Esophagus (tissue), 2 donors: ENCODE results near the gene NFKBIE. TPM values are rescaled to one million over a fixed set of nuclear protein-coding genes. Genes with fewer than 3 reads are reported as not detected.
A peak's percentile ranks its signal among the peaks of the same experiment; 100 is the strongest.

Experiments used
- H3K27ac ChIP-seq, 2 donors: one replicate each; pipeline ENCODE4 v1.5.1; 2013; ENCODE audit warnings: low read depth in 2 of 2, mild to moderate bottlenecking in 2 of 2, inconsistent platforms in 1 of 2, low read length in 1 of 2, moderate library complexity in 1 of 2
- H3K27me3 ChIP-seq, 2 donors: one replicate each; pipeline ENCODE4 v1.6.1; 2013; ENCODE audit warnings: low read length in 2 of 2, control low read depth in 1 of 2, mild to moderate bottlenecking in 1 of 2; ENCODE audit not compliant: insufficient read depth in 2 of 2, control insufficient read depth in 1 of 2
- H3K36me3 ChIP-seq, 2 donors: one replicate each; pipeline ENCODE4 v1.6.1; 2013; ENCODE audit warnings: low read length in 1 of 2; ENCODE audit not compliant: control insufficient read depth in 2 of 2, insufficient read depth in 2 of 2
- H3K4me1 ChIP-seq, 2 donors: one replicate each; pipeline ENCODE4 v1.6.1; 2013; ENCODE audit warnings: low read length in 1 of 2; ENCODE audit not compliant: control insufficient read depth in 2 of 2, insufficient read depth in 2 of 2
- H3K4me3 ChIP-seq, 2 donors: one replicate each; pipeline ENCODE4 v1.5.1; 2013; ENCODE audit warnings: low read length in 2 of 2, mild to moderate bottlenecking in 2 of 2, low read depth in 1 of 2, moderate library complexity in 1 of 2
- H3K9me3 ChIP-seq, 2 donors: one replicate each; pipeline ENCODE4 v1.6.1; 2013; ENCODE audit warnings: mild to moderate bottlenecking in 2 of 2, low read depth in 1 of 2, low read length in 1 of 2, moderate library complexity in 1 of 2; ENCODE audit not compliant: control insufficient read depth in 2 of 2, insufficient read depth in 1 of 2
- WGBS, 2 donors: extraction: QIAGEN DNeasy Blood & Tissue Kit; methylation state at CpG; one replicate each; pipeline ENCODE4 v1.1.7; 2013; 5-methylcytosine and 5-hydroxymethylcytosine counted together
- polyA plus RNA-seq, 2 donors: library from polyadenylated mRNA; stranded (reverse); fragments of 200-250 nt; gene quantifications; one replicate each; pipeline ENCODE4 v1.2.3, GENCODE V29; 2013
- donor health status: healthy with polysubstance abuse.
- donor health status: Bipolar disorder and iron deficiency.

NFKBIE gene
- polyA plus RNA-seq, 2 donors: 3.8 to 8.1 TPM

- 79 to 86% methylated on average over 59 of the region's 59 CpGs for WGBS, 2 donors
- H3K36me3 ChIP-seq: no peaks in the 10 kb centered on the region
- no peak overlapping the region for H3K4me3 ChIP-seq
- no peaks in the 10 kb centered on the region for H3K9me3 ChIP-seq
- H3K4me1 ChIP-seq: peaks cover 0 to 6% of the 10 kb centered on the region in 2 donors
- H3K27ac ChIP-seq: no peak overlapping the region
- peaks cover 6 to 13% of the 10 kb centered on the region in 2 donors for H3K27me3 ChIP-seq
Observed at GRCh38 chr6:44275271-44275748, 10.0 kb upstream of the NFKBIE start.

GRCh38 chr6:44273617-44274016, 8.3 kb upstream of the NFKBIE start:
- peaks cover 0 to 6% of the 10 kb centered on the region in 2 donors for H3K4me1 ChIP-seq
- H3K9me3 ChIP-seq: no peaks in the 10 kb centered on the region
- no peaks in the 10 kb centered on the region for H3K36me3 ChIP-seq
- no peak overlapping the region for H3K4me3 ChIP-seq
- WGBS, 2 donors: 52 to 72% methylated on average over 1 of the region's 1 CpG
- H3K27me3 ChIP-seq: peaks cover 6 to 17% of the 10 kb centered on the region in 2 donors
- no peak overlapping the region for H3K27ac ChIP-seq

- Histone ChIP-seq H3K4me3 (no peak overlapping the region), H3K27me3 (peaks cover 6 to 17% of the 10 kb centered on the region in 2 donors), H3K36me3 (no peaks in the 10 kb centered on the region), H3K27ac (no peak overlapping the region), H3K9me3 (no peaks in the 10 kb centered on the region), H3K4me1 (peaks cover 0 to 6% of the 10 kb centered on the region in 2 donors)
- WGBS, 2 donors: 81 to 82% methylated on average over 23 of the region's 23 CpGs
Observed at GRCh38 chr6:44272999-44273566, 7.7 kb upstream of the NFKBIE start.

GRCh38 chr6:44272529-44272928, 7.2 kb upstream of the NFKBIE start:
- peaks cover 6 to 17% of the 10 kb centered on the region in 2 donors for H3K27me3 ChIP-seq
- 90% methylated on average over 3 of the region's 3 CpGs for WGBS, 2 donors

GRCh38 chr6:44271914-44272313, 6.6 kb upstream of the NFKBIE start:
- H3K4me3 ChIP-seq: no peak overlapping the region
- H3K27me3 ChIP-seq: peaks cover 2 to 17% of the 10 kb centered on the region in 2 donors
- H3K4me1 ChIP-seq: peaks cover 0 to 6% of the 10 kb centered on the region in 2 donors
- WGBS, 2 donors: 61 to 67% methylated on average over 3 of the region's 3 CpGs
- H3K36me3 ChIP-seq: no peaks in the 10 kb centered on the region
- no peaks in the 10 kb centered on the region for H3K9me3 ChIP-seq
- H3K27ac ChIP-seq: no peak overlapping the region

More at GRCh38 chr6:44272529-44272928, 7.2 kb upstream of the NFKBIE start:
- peaks cover 0 to 6% of the 10 kb centered on the region in 2 donors for H3K4me1 ChIP-seq
- no peaks in the 10 kb centered on the region for H3K36me3 ChIP-seq
- H3K27ac ChIP-seq: no peak overlapping the region
- no peak overlapping the region for H3K4me3 ChIP-seq
- no peaks in the 10 kb centered on the region for H3K9me3 ChIP-seq

- Histone ChIP-seq H3K27me3 (peaks cover 0 to 16% of the 10 kb centered on the region in 2 donors), H3K36me3 (no peaks in the 10 kb centered on the region)
Observed at GRCh38 chr6:44271406-44271723, 6.0 kb upstream of the NFKBIE start.

GRCh38 chr6:44270526-44271405, 5.4 kb upstream of the NFKBIE start:
- WGBS, 2 donors: 2% methylated on average over 25 to 88 of the region's 90 CpGs
- H3K4me1 ChIP-seq: peaks cover 0 to 1% of the 10 kb centered on the region in 2 donors
- peak overlapping the region in 1 of 2 donors; percentile 49 for H3K4me3 ChIP-seq
- H3K27ac ChIP-seq: no peak overlapping the region
- H3K9me3 ChIP-seq: no peaks in the 10 kb centered on the region
- H3K36me3 ChIP-seq: no peaks in the 10 kb centered on the region
- peaks cover 0 to 12% of the 10 kb centered on the region in 2 donors for H3K27me3 ChIP-seq

More at GRCh38 chr6:44271406-44271723, 6.0 kb upstream of the NFKBIE start:
- no peak overlapping the region for H3K27ac ChIP-seq
- H3K4me1 ChIP-seq: peaks cover 0 to 5% of the 10 kb centered on the region in 2 donors
- H3K9me3 ChIP-seq: no peaks in the 10 kb centered on the region
- 80 to 81% methylated on average over 6 of the region's 6 CpGs for WGBS, 2 donors
- no peak overlapping the region for H3K4me3 ChIP-seq

GRCh38 chr6:44269921-44270525, 4.7 kb upstream of the NFKBIE start, which contains the start of gene TMEM151B:
TMEM151B (plus strand) TSS chr6:44270450; CDS start chr6:44270743, 293 bp downstream.
- Histone ChIP-seq H3K27me3 (peaks cover 0 to 12% of the 10 kb centered on the region in 2 donors), H3K27ac (no peak within 1 kb of the TSS), H3K4me1 (no peaks in the 10 kb centered on the region), H3K9me3 (no peaks in the 10 kb centered on the region), H3K4me3 (peak within 1 kb of the TSS in 1 of 2 donors; percentile 49), H3K36me3 (no peaks in the 10 kb centered on the region)
- WGBS, 2 donors: 9 to 41% methylated on average over 12 to 28 of the region's 29 CpGs

GRCh38 chr6:44269178-44269920, 4.0 kb upstream of the NFKBIE start:
- no peaks in the 10 kb centered on the region for H3K36me3 ChIP-seq
- H3K4me1 ChIP-seq: peaks cover 0 to 1% of the 10 kb centered on the region in 2 donors
- peaks cover 0 to 12% of the 10 kb centered on the region in 2 donors for H3K27me3 ChIP-seq
- no peaks in the 10 kb centered on the region for H3K9me3 ChIP-seq
- H3K4me3 ChIP-seq: no peak overlapping the region
- 59 to 77% methylated on average over 1 of the region's 1 CpG for WGBS, 2 donors
- H3K27ac ChIP-seq: no peak overlapping the region
